NCI-H187 (cell line): ENCODE data around the gene RBM25.
"Not testable (repeated sequence)": the region's sequence is repeated elsewhere in the genome, so short reads cannot be mapped to it uniquely, and the experiment has no call there.

ENCODE experiments used
- DNase-seq, 2 experiments: peaks; one replicate each; lab custom pipeline; 2025; lab: John Stamatoyannopoulos, UW

Gene RBM25

DNA sequence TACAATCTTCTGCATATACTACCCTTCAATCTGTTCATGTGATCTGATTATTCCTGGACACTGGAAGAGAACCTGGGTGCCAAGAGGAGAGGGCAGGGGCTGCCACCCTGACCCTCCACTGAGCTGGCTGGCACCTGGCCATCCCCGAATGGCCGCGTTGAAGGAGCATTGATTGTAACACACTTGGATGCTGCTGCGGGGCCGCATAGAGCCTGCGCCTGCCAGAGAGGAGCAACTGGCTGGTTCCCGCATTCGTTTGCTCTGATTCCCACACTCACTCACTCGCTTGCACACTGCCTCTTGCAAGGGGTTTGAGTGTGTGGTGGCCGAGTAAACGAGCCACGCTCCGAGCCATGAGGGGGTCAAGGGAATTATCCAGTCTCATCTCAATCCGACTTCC lies 110.4 kb downstream of the RBM25 start:
- no peak for DNase-seq

GRCh38 chr14:73169855-73170254 lies 111.5 kb downstream of the RBM25 start:
- not testable (repeated sequence) for DNase-seq

GRCh38 chr14:73170686-73171085 lies 112.4 kb downstream of the RBM25 start:
- no peak for DNase-seq

DNA sequence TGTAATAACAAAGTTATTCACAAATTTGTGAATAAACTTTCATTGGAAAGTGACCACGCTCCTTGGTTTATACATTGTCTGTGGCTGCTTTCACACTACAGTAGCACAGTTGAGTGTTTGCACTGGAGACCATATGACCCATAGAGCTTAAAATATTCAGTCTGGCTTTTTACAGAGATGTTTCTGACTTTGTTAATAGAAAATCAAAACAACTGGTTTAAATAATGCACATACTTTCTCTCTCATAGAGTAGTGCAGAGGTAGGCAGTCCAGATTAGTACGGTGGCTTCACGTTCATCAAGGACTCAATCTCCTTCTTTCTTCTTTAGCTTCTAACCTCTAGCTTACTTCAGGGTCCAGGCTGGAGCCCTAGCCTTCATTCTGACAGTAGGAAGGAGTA lies 114.2 kb downstream of the RBM25 start:
- no peak for DNase-seq

GRCh38 chr14:73173092-73173735 lies 114.9 kb downstream of the RBM25 start:
- DNase-seq = no peak
